Measurements from ENCODE around the gene MROH7.

GRCh38 chr1:54710841-54711240, 69.3 kb downstream of the MROH7 start:
- TF ChIP-seq, protein P1, sequence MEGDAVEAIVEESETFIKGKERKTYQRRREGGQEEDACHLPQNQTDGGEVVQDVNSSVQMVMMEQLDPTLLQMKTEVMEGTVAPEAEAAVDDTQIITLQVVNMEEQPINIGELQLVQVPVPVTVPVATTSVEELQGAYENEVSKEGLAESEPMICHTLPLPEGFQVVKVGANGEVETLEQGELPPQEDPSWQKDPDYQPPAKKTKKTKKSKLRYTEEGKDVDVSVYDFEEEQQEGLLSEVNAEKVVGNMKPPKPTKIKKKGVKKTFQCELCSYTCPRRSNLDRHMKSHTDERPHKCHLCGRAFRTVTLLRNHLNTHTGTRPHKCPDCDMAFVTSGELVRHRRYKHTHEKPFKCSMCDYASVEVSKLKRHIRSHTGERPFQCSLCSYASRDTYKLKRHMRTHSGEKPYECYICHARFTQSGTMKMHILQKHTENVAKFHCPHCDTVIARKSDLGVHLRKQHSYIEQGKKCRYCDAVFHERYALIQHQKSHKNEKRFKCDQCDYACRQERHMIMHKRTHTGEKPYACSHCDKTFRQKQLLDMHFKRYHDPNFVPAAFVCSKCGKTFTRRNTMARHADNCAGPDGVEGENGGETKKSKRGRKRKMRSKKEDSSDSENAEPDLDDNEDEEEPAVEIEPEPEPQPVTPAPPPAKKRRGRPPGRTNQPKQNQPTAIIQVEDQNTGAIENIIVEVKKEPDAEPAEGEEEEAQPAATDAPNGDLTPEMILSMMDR (IDR thresholded peaks at IDR 0.05) = no peak
- TF ChIP-seq EZH2phosphoT487 (IDR thresholded peaks at IDR 0.05) = no peak

All from neural progenitor cell (in vitro differentiated cells).